ENCODE data around the gene IGF2. TPM values are rescaled to one million over a fixed set of nuclear protein-coding genes. Genes with fewer than 3 reads are reported as not detected.

The IGF2 gene
- total RNA-seq, 1 donor from 2014 or later: 188 TPM

- no peaks in the 10 kb centered on the region for H3K36me3 Mint-ChIP-seq (ENCODE audit: low read depth, unreplicated experiment)
- peaks cover 20% of the 10 kb centered on the region for H3K27me3 Mint-ChIP-seq (ENCODE audit: low read depth, unreplicated experiment)
- DNase-seq (ENCODE audit: low read depth): no peak
Measured at GRCh38 chr11:2165571-2165970, 26.4 kb upstream of the IGF2 start.

GRCh38 chr11:2164861-2165555 is 25.8 kb upstream of the IGF2 start:
- Histone ChIP-seq H3K27me3 (ENCODE audit: insufficient read depth, low read length) (no peaks in the 10 kb centered on the region), H4K20me1 (ENCODE audit: insufficient read depth, low read length) (no peaks in the 10 kb centered on the region), H3K4me2 (ENCODE audit: low read length) (no peak overlapping the region), H2AFZ (ENCODE audit: low read depth, low read length) (no peak overlapping the region), H3K9me3 (ENCODE audit: insufficient read depth, low read depth, low read length) (no peaks in the 10 kb centered on the region), H3K4me1 (ENCODE audit: insufficient read depth, low read length) (no peaks in the 10 kb centered on the region), H3K27ac (ENCODE audit: low read depth, low read length) (no peak overlapping the region), H3K36me3 (ENCODE audit: insufficient read depth, low read length) (no peaks in the 10 kb centered on the region), H3K4me3 (ENCODE audit: insufficient read depth, low read depth, low read length) (no peak overlapping the region), H3K9ac (ENCODE audit: low read length) (no peak overlapping the region), H3K79me2 (ENCODE audit: insufficient read depth, low read length) (no peaks in the 10 kb centered on the region)
- Mint-ChIP-seq H3K27ac (ENCODE audit: unreplicated experiment) (no peak overlapping the region), H3K27me3 (ENCODE audit: low read depth, unreplicated experiment) (peaks cover 24% of the 10 kb centered on the region), H3K9me3 (ENCODE audit: unreplicated experiment) (no peaks in the 10 kb centered on the region), H3K4me1 (ENCODE audit: low read depth, unreplicated experiment) (no peaks in the 10 kb centered on the region), H3K36me3 (ENCODE audit: low read depth, unreplicated experiment) (no peaks in the 10 kb centered on the region), H3K4me3 (ENCODE audit: unreplicated experiment) (no peak overlapping the region)
- DNase-seq (ENCODE audit: low read depth) (no peak), FAIRE-seq (no peak)
- no peak for TF ChIP-seq CTCF (IDR thresholded peaks at IDR 0.05; ENCODE audit: insufficient read depth, low read depth, low read length)
- TF ChIP-seq EZH2 (IDR thresholded peaks at IDR 0.05; ENCODE audit: insufficient read depth, low read length): no peak

More at GRCh38 chr11:2165571-2165970, 26.4 kb upstream of the IGF2 start:
- Histone ChIP-seq H3K9ac (ENCODE audit: low read length) (no peak overlapping the region), H3K4me2 (ENCODE audit: low read length) (no peak overlapping the region), H3K27ac (ENCODE audit: low read depth, low read length) (no peak overlapping the region), H3K4me1 (ENCODE audit: insufficient read depth, low read length) (no peaks in the 10 kb centered on the region), H3K79me2 (ENCODE audit: insufficient read depth, low read length) (no peaks in the 10 kb centered on the region), H3K36me3 (ENCODE audit: insufficient read depth, low read length) (no peaks in the 10 kb centered on the region), H3K9me3 (ENCODE audit: insufficient read depth, low read depth, low read length) (no peaks in the 10 kb centered on the region), H4K20me1 (ENCODE audit: insufficient read depth, low read length) (no peaks in the 10 kb centered on the region), H2AFZ (ENCODE audit: low read depth, low read length) (no peak overlapping the region), H3K27me3 (ENCODE audit: insufficient read depth, low read length) (no peaks in the 10 kb centered on the region), H3K4me3 (ENCODE audit: insufficient read depth, low read depth, low read length) (no peak overlapping the region)
- Mint-ChIP-seq H3K27ac (ENCODE audit: unreplicated experiment) (no peak overlapping the region), H3K4me3 (ENCODE audit: unreplicated experiment) (no peak overlapping the region), H3K4me1 (ENCODE audit: low read depth, unreplicated experiment) (no peaks in the 10 kb centered on the region), H3K9me3 (ENCODE audit: unreplicated experiment) (no peaks in the 10 kb centered on the region)
- TF ChIP-seq EZH2 (IDR thresholded peaks at IDR 0.05; ENCODE audit: insufficient read depth, low read length): no peak
- TF ChIP-seq CTCF (IDR thresholded peaks at IDR 0.05; ENCODE audit: insufficient read depth, low read depth, low read length): no peak
- no peak for FAIRE-seq

GRCh38 chr11:2164081-2164480 is 24.9 kb upstream of the IGF2 start:
- TF ChIP-seq EZH2 (IDR thresholded peaks at IDR 0.05; ENCODE audit: insufficient read depth, low read length) (no peak), CTCF (IDR thresholded peaks at IDR 0.05; ENCODE audit: insufficient read depth, low read depth, low read length) (no peak)
- H3K4me1 ChIP-seq (ENCODE audit: insufficient read depth, low read length): no peaks in the 10 kb centered on the region
- no peaks in the 10 kb centered on the region for H3K27me3 ChIP-seq (ENCODE audit: insufficient read depth, low read length)
- no peaks in the 10 kb centered on the region for H3K9me3 Mint-ChIP-seq (ENCODE audit: unreplicated experiment)
- H3K4me3 ChIP-seq (ENCODE audit: insufficient read depth, low read depth, low read length): no peak overlapping the region
- H3K27ac ChIP-seq (ENCODE audit: low read depth, low read length): no peak overlapping the region
- FAIRE-seq: no peak
- no peak overlapping the region for H3K9ac ChIP-seq (ENCODE audit: low read length)
- no peak overlapping the region for H3K27ac Mint-ChIP-seq (ENCODE audit: unreplicated experiment)
- H3K4me1 Mint-ChIP-seq (ENCODE audit: low read depth, unreplicated experiment): no peaks in the 10 kb centered on the region
- no peak overlapping the region for H3K4me3 Mint-ChIP-seq (ENCODE audit: unreplicated experiment)
- H4K20me1 ChIP-seq (ENCODE audit: insufficient read depth, low read length): no peaks in the 10 kb centered on the region
- no peaks in the 10 kb centered on the region for H3K79me2 ChIP-seq (ENCODE audit: insufficient read depth, low read length)
- DNase-seq (ENCODE audit: low read depth): no peak
- H2AFZ ChIP-seq (ENCODE audit: low read depth, low read length): no peak overlapping the region
- H3K9me3 ChIP-seq (ENCODE audit: insufficient read depth, low read depth, low read length): no peaks in the 10 kb centered on the region
- H3K36me3 Mint-ChIP-seq (ENCODE audit: low read depth, unreplicated experiment): no peaks in the 10 kb centered on the region
- H3K4me2 ChIP-seq (ENCODE audit: low read length): no peak overlapping the region
- peaks cover 24% of the 10 kb centered on the region for H3K27me3 Mint-ChIP-seq (ENCODE audit: low read depth, unreplicated experiment)
- H3K36me3 ChIP-seq (ENCODE audit: insufficient read depth, low read length): no peaks in the 10 kb centered on the region

All from astrocyte (in vitro differentiated cells and primary cell).